Central memory CD8-positive, alpha-beta T cell (primary cell): ENCODE measurements around the gene MAST4.

Experiments
- ATAC-seq: fragments of 150-1000 bp; cut with Tn5 transposase; replicated peaks from 2 replicates; pipeline ENCODE4 v1.10.0; 2022; ENCODE audit warnings: mild to moderate bottlenecking, moderate FRiP score, moderate number of reproducible peaks; ENCODE audit not compliant: poor library complexity, severe bottlenecking; ENCODE audit errors: extremely low read depth
- DNase-seq, 2 donors: peaks; one replicate each; pipeline ENCODE4 v3.0.0; 2021; ENCODE audit warnings: low spot score in 2 of 2
- H3K27ac Mint-ChIP-seq: one replicate; pipeline ENCODE4 v1.8.0; 2022; ENCODE audit warnings: low read depth, mild to moderate bottlenecking, moderate library complexity, mixed read lengths
- H3K27me3 Mint-ChIP-seq: one replicate; pipeline ENCODE4 v1.8.0; 2022; ENCODE audit warnings: mixed read lengths
- H3K36me3 Mint-ChIP-seq: one replicate; pipeline ENCODE4 v1.8.0; 2022; ENCODE audit warnings: mild to moderate bottlenecking, moderate library complexity, mixed read lengths; ENCODE audit not compliant: insufficient read depth
- H3K4me1 Mint-ChIP-seq: one replicate; pipeline ENCODE4 v1.8.0; 2022; ENCODE audit warnings: mixed read lengths
- H3K4me3 Mint-ChIP-seq: one replicate; pipeline ENCODE4 v1.8.0; 2022; ENCODE audit warnings: mild to moderate bottlenecking, moderate library complexity, mixed read lengths
- H3K9me3 Mint-ChIP-seq: one replicate; pipeline ENCODE4 v1.8.0; 2022; ENCODE audit warnings: mixed read lengths

MAST4 gene

GRCh38 chr5:66991746-66992145 lies 395.6 kb downstream of the MAST4 start:
- Mint-ChIP-seq H3K27me3 (no peaks in the 10 kb centered on the region), H3K27ac (no peak overlapping the region), H3K9me3 (no peaks in the 10 kb centered on the region), H3K4me3 (no peak overlapping the region), H3K36me3 (no peaks in the 10 kb centered on the region), H3K4me1 (no peaks in the 10 kb centered on the region)
- ATAC-seq (no peak), DNase-seq (no peak)

GRCh38 chr5:66992547-66992946 lies 396.4 kb downstream of the MAST4 start:
- Mint-ChIP-seq H3K27ac (no peak overlapping the region), H3K36me3 (no peaks in the 10 kb centered on the region), H3K4me1 (no peaks in the 10 kb centered on the region), H3K4me3 (no peak overlapping the region), H3K27me3 (no peaks in the 10 kb centered on the region), H3K9me3 (no peaks in the 10 kb centered on the region)
- ATAC-seq (no peak), DNase-seq (no peak)

GRCh38 chr5:66993448-66993847 lies 397.3 kb downstream of the MAST4 start:
- no peak for DNase-seq
- H3K36me3 Mint-ChIP-seq = no peaks in the 10 kb centered on the region

GRCh38 chr5:66993882-66994281 lies 397.7 kb downstream of the MAST4 start:
- ATAC-seq = no peak
- H3K27me3 Mint-ChIP-seq = peaks cover under 1% of the 10 kb centered on the region
- H3K4me3 Mint-ChIP-seq = no peak overlapping the region
- no peak overlapping the region for H3K27ac Mint-ChIP-seq
- no peaks in the 10 kb centered on the region for H3K36me3 Mint-ChIP-seq
- H3K9me3 Mint-ChIP-seq = no peaks in the 10 kb centered on the region
- H3K4me1 Mint-ChIP-seq = no peaks in the 10 kb centered on the region
- no peak for DNase-seq

More at GRCh38 chr5:66993448-66993847, 397.3 kb downstream of the MAST4 start:
- no peak overlapping the region for H3K4me3 Mint-ChIP-seq
- H3K27me3 Mint-ChIP-seq = no peaks in the 10 kb centered on the region
- no peaks in the 10 kb centered on the region for H3K9me3 Mint-ChIP-seq
- H3K4me1 Mint-ChIP-seq = no peaks in the 10 kb centered on the region
- no peak for ATAC-seq
- no peak overlapping the region for H3K27ac Mint-ChIP-seq

GRCh38 chr5:66994790-66995189 lies 398.6 kb downstream of the MAST4 start:
- DNase-seq (no peak), ATAC-seq (no peak)
- Mint-ChIP-seq H3K36me3 (no peaks in the 10 kb centered on the region), H3K4me3 (no peak overlapping the region), H3K27me3 (peaks cover 10% of the 10 kb centered on the region), H3K4me1 (no peaks in the 10 kb centered on the region), H3K27ac (no peak overlapping the region), H3K9me3 (no peaks in the 10 kb centered on the region)

- ATAC-seq (no peak), DNase-seq (no peak)
- peaks cover 15% of the 10 kb centered on the region for H3K4me1 Mint-ChIP-seq
- no peaks in the 10 kb centered on the region for H3K9me3 Mint-ChIP-seq
- no peak overlapping the region for H3K27ac Mint-ChIP-seq
- H3K4me3 Mint-ChIP-seq = no peak overlapping the region
- H3K27me3 Mint-ChIP-seq = peaks cover 11% of the 10 kb centered on the region
- H3K36me3 Mint-ChIP-seq = peaks cover 6% of the 10 kb centered on the region
Measured at GRCh38 chr5:67000794-67001475, 404.7 kb downstream of the MAST4 start.

GRCh38 chr5:67002832-67003684 lies 406.9 kb downstream of the MAST4 start:
- ATAC-seq (no peak), DNase-seq (no peak)
- Mint-ChIP-seq H3K27me3 (peaks cover 11% of the 10 kb centered on the region), H3K9me3 (no peaks in the 10 kb centered on the region), H3K4me3 (peak overlapping the region; percentile 91), H3K36me3 (peaks cover 6% of the 10 kb centered on the region), H3K27ac (peak overlapping the region; percentile 87), H3K4me1 (peaks cover 20% of the 10 kb centered on the region)

GRCh38 chr5:67003685-67003934 lies 407.4 kb downstream of the MAST4 start:
- peak; percentile 3 for ATAC-seq

GRCh38 chr5:67003935-67004729 lies 407.9 kb downstream of the MAST4 start:
- peak; percentile 71 to 78 for DNase-seq
- peaks cover 8% of the 10 kb centered on the region for H3K27me3 Mint-ChIP-seq
- no peaks in the 10 kb centered on the region for H3K9me3 Mint-ChIP-seq
- peak overlapping the region; percentile 87 for H3K27ac Mint-ChIP-seq
- peak overlapping the region; percentile 91 for H3K4me3 Mint-ChIP-seq
- ATAC-seq = peak; percentile 87
- H3K36me3 Mint-ChIP-seq = peaks cover 6% of the 10 kb centered on the region
- peaks cover 20% of the 10 kb centered on the region for H3K4me1 Mint-ChIP-seq

More at GRCh38 chr5:67003685-67003934, 407.4 kb downstream of the MAST4 start:
- Mint-ChIP-seq H3K4me3 (peak overlapping the region; percentile 91), H3K36me3 (peaks cover 6% of the 10 kb centered on the region), H3K9me3 (no peaks in the 10 kb centered on the region), H3K4me1 (peaks cover 20% of the 10 kb centered on the region), H3K27ac (peak overlapping the region; percentile 87), H3K27me3 (peaks cover 11% of the 10 kb centered on the region)
- DNase-seq = no peak

GRCh38 chr5:67004730-67005350 lies 408.6 kb downstream of the MAST4 start:
- H3K9me3 Mint-ChIP-seq = no peaks in the 10 kb centered on the region

GRCh38 chr5:67005737-67006499 lies 409.7 kb downstream of the MAST4 start:
- peaks cover 20% of the 10 kb centered on the region for H3K4me1 Mint-ChIP-seq
- peak overlapping the region; percentile 91 for H3K4me3 Mint-ChIP-seq
- H3K36me3 Mint-ChIP-seq = peaks cover 6% of the 10 kb centered on the region
- no peaks in the 10 kb centered on the region for H3K9me3 Mint-ChIP-seq
- H3K27ac Mint-ChIP-seq = no peak overlapping the region
- H3K27me3 Mint-ChIP-seq = no peaks in the 10 kb centered on the region
- DNase-seq (no peak), ATAC-seq (no peak)

More at GRCh38 chr5:67004730-67005350, 408.6 kb downstream of the MAST4 start:
- H3K27ac Mint-ChIP-seq = peak overlapping the region; percentile 87
- DNase-seq (no peak), ATAC-seq (no peak)
- H3K4me1 Mint-ChIP-seq = peaks cover 20% of the 10 kb centered on the region
- peak overlapping the region; percentile 91 for H3K4me3 Mint-ChIP-seq
- peaks cover under 1% of the 10 kb centered on the region for H3K27me3 Mint-ChIP-seq
- H3K36me3 Mint-ChIP-seq = peaks cover 6% of the 10 kb centered on the region

- peak overlapping the region; percentile 91 for H3K4me3 Mint-ChIP-seq
- peaks cover 6% of the 10 kb centered on the region for H3K36me3 Mint-ChIP-seq
- ATAC-seq (no peak), DNase-seq (no peak)
- H3K4me1 Mint-ChIP-seq = peaks cover 26% of the 10 kb centered on the region
- H3K9me3 Mint-ChIP-seq = no peaks in the 10 kb centered on the region
- H3K27ac Mint-ChIP-seq = no peak overlapping the region
- no peaks in the 10 kb centered on the region for H3K27me3 Mint-ChIP-seq
Measured at GRCh38 chr5:67006500-67006848, 410.3 kb downstream of the MAST4 start.
